Left cardiac atrium (tissue), 4 donors: ENCODE results near the gene ADCY4. TPM values are rescaled to one million over a fixed set of nuclear protein-coding genes. Genes with fewer than 3 reads are reported as not detected.

Source experiments
- ATAC-seq, 2 donors: fragments of 200-7000 bp; cut with Tn5 transposase; one replicate each; pipeline ENCODE4 v1.9.1; 2020; ENCODE audit warnings: mild to moderate bottlenecking in 2 of 2, moderate library complexity in 2 of 2
- DNase-seq: peaks from one replicate; pipeline ENCODE4 v3.0.0-alpha.2; 2020
- intact Hi-C, 2 donors: fragments of 100-400 bp; cut with DNase I; formaldehyde crosslinking; loops; one replicate each; pipeline versions ENCODE4 v1.14.1 to v1.15.1; 2022 to 2023
- total RNA-seq, 2 donors: library from RNA; stranded (reverse); fragmentation: NEBNext Ultra II Directional; extraction: Animal tissue kit (Norgen Biotek cat#: 25700); gene quantifications; one replicate each; pipeline ENCODE4 v1.2.1, GENCODE V29; 2021
- donor health status: DM: no; HTN: yes; CAD: no.
- donor health status: DM: no; HTN: yes; CAD: no; lungs with severe emphysema.
- donor health status: DM: yes; HTN: yes; CAD: no.
- donor health status: Dilated cardiomyopathy.

Gene ADCY4
- total RNA-seq, 2 donors from 2014 or later, result 19.2 to 43.9 TPM

- intact Hi-C loops, result no loop called here
- DNase-seq, result no peak
- no peak for ATAC-seq
Measured at GRCh38 chr14:24308342-24309124, 26.3 kb downstream of the ADCY4 start.

- ATAC-seq (peak in 1 of 2 donors; percentile 5), DNase-seq (peak; percentile 55)
- intact Hi-C loops, result no loop called here
Measured at GRCh38 chr14:24307575-24308341, 27.1 kb downstream of the ADCY4 start, which contains the start of gene CIDEB. TSS of gene CIDEB (minus strand) at chr14:24307977. CDS start at chr14:24307858, 119 bp downstream.

GRCh38 chr14:24307156-24307574 lies 27.7 kb downstream of the ADCY4 start:
- ATAC-seq (no peak), DNase-seq (no peak)
- intact Hi-C loops, result no loop called here

GRCh38 chr14:24304019-24304387 lies 30.9 kb downstream of the ADCY4 start:
- intact Hi-C loops, result no loop called here
- ATAC-seq (no peak), DNase-seq (no peak)

GRCh38 chr14:24300326-24300980 lies 34.4 kb downstream of the ADCY4 start:
- DNase-seq (no peak), ATAC-seq (no peak)
- intact Hi-C loops, result no loop called here

GRCh38 chr14:24299255-24300191 lies 35.3 kb downstream of the ADCY4 start, which contains the start of the genes DHRS1 and NOP9:
TSS of gene DHRS1 (minus strand) at chr14:24299780. CDS start at chr14:24299106, 674 bp downstream.
TSS of gene NOP9 (plus strand) at chr14:24299850. CDS start at chr14:24299955, 105 bp downstream.
- ATAC-seq (peak; percentile 91 to 95), DNase-seq (peak; percentile 92)
- intact Hi-C loops, result no loop called here

- peak in 1 of 2 donors; percentile 24 for ATAC-seq
- DNase-seq, result no peak
- intact Hi-C loops, result no loop called here
Measured at GRCh38 chr14:24298892-24299254, 36.0 kb downstream of the ADCY4 start.

- intact Hi-C loops, result no loop called here
- DNase-seq (no peak), ATAC-seq (peak in 1 of 2 donors; percentile 9)
Measured at GRCh38 chr14:24297190-24297964, 37.5 kb downstream of the ADCY4 start.

GRCh38 chr14:24296341-24297157 lies 38.3 kb downstream of the ADCY4 start:
- intact Hi-C loops, result loop anchor here in 1 of 2 donors (1.0 kb wide), 1 partner anchor 53 kb away; no protein-coding TSS in a partner anchor
- ATAC-seq, result peak; percentile 55 to 71
- DNase-seq, result peak; percentile 69

GRCh38 chr14:24293525-24293924 lies 41.3 kb downstream of the ADCY4 start:
- intact Hi-C loops, result no loop called here

GRCh38 chr14:24292118-24292807 lies 42.6 kb downstream of the ADCY4 start:
- intact Hi-C loops, result no loop called here
- DNase-seq, result no peak
- ATAC-seq, result no peak

More at GRCh38 chr14:24293525-24293924, 41.3 kb downstream of the ADCY4 start:
- ATAC-seq (no peak), DNase-seq (no peak)

GRCh38 chr14:24291446-24292117 lies 43.3 kb downstream of the ADCY4 start:
- DNase-seq (no peak), ATAC-seq (no peak)
- intact Hi-C loops, result no loop called here

- ATAC-seq (no peak), DNase-seq (no peak)
- intact Hi-C loops, result no loop called here
Measured at GRCh38 chr14:24290746-24291145, 44.1 kb downstream of the ADCY4 start.

- DNase-seq, result no peak
- no peak for ATAC-seq
- intact Hi-C loops, result no loop called here
Measured at GRCh38 chr14:24289649-24290280, 45.1 kb downstream of the ADCY4 start.

GRCh38 chr14:24286996-24287395 lies 47.9 kb downstream of the ADCY4 start:
- intact Hi-C loops, result no loop called here
- DNase-seq, result no peak
- ATAC-seq, result no peak
